Upper lobe of left lung (tissue), 6 donors: Measurements from ENCODE around the gene FOXS1. TPM values are rescaled to one million over a fixed set of nuclear protein-coding genes. Genes with fewer than 3 reads are reported as not detected.

ENCODE experiments used
- ATAC-seq, 2 donors: fragments of 200-7000 bp; cut with Tn5 transposase; one replicate each; pipeline ENCODE4 v1.9.1; 2022; ENCODE audit warnings: mild to moderate bottlenecking in 2 of 2, moderate library complexity in 2 of 2; ENCODE audit not compliant: low FRiP score in 2 of 2
- DNase-seq, 2 donors: peaks; one replicate each; pipeline ENCODE4 v3.0.0-alpha.2; 2019 to 2020
- H3K27ac ChIP-seq, 4 donors: fragments of 200-600 bp; sonication (generic); one replicate each; pipeline ENCODE4 v1.5.1; 2016 to 2019
- H3K27me3 ChIP-seq, 4 donors: fragments of 200-600 bp; sonication (generic); one replicate each; pipeline ENCODE4 v1.5.1; 2017 to 2019
- H3K36me3 ChIP-seq, 4 donors: fragments of 200-600 bp; sonication (generic); one replicate each; pipeline ENCODE4 v1.5.1; 2016 to 2019
- H3K4me1 ChIP-seq, 4 donors: fragments of 200-600 bp; sonication (generic); one replicate each; pipeline ENCODE4 v1.5.1; 2018 to 2019
- H3K4me3 ChIP-seq, 4 donors: fragments of 200-600 bp; sonication (generic); one replicate each; pipeline ENCODE4 v1.5.1; 2017 to 2019; ENCODE audit warnings: mild to moderate bottlenecking in 2 of 4, moderate library complexity in 1 of 4
- H3K9me3 ChIP-seq, 4 donors: fragments of 200-600 bp; sonication (generic); one replicate each; pipeline ENCODE4 v1.5.1; 2018 to 2019
- CTCF ChIP-seq, 6 experiments: fragments of 450-650 bp in 4 of 6; fragments of 200-600 bp in 2 of 6; sonication (generic) in 2 of 6; IDR thresholded peaks; one replicate each; pipeline ENCODE4 v1.5.1; 2016 to 2019; ENCODE audit warnings: antibody characterized with exemption in 6 of 6
- EP300 ChIP-seq, 4 donors: sonication (generic); formaldehyde crosslinking; IDR thresholded peaks; one replicate each; pipeline ENCODE4 v1.5.1; 2017; ENCODE audit warnings: antibody characterized with exemption in 4 of 4, control low read depth in 2 of 4
- POLR2A ChIP-seq, 4 donors: fragments of 450-650 bp; IDR thresholded peaks; one replicate each; pipeline ENCODE4 v1.5.1; 2016 to 2017; ENCODE audit warnings: antibody characterized with exemption in 4 of 4, mild to moderate bottlenecking in 2 of 4
- POLR2AphosphoS5 ChIP-seq, 2 donors: sonication (generic); formaldehyde crosslinking; IDR thresholded peaks; one replicate each; pipeline ENCODE4 v1.5.1; 2017; ENCODE audit warnings: antibody characterized with exemption in 2 of 2
- WGBS, 2 donors: methylation state at CpG; one replicate each; pipeline ENCODE4 v1.1.5; 2017 to 2018; 5-methylcytosine and 5-hydroxymethylcytosine counted together
- small RNA-seq, 4 donors: library from RNA; depleted of rRNA; stranded (forward); fragments of <200 nt; gene quantifications; one replicate each; pipeline ENCODE3, GENCODE V24; 2016
- total RNA-seq, 6 donors: library from RNA; depleted of rRNA in 4 of 6; stranded (reverse); fragments of >200 nt in 4 of 6; gene quantifications; one replicate each; pipeline versions ENCODE4 v1.1.0 to v1.2.1, GENCODE V29; 2016 to 2021
- donor health status: DM: no; HTN: no; CAD: no; lungs with moderate emphysema.
- donor health status: DM: no; HTN: yes; CAD: no; lungs with severe emphysema.

The FOXS1 gene
- total RNA-seq, 6 donors from 2014 or later, result 0.91 to 1.7 (median 1.3) TPM; not detected in 3

GRCh38 chr20:31801508-31801907, 43.9 kb downstream of the FOXS1 start:
- Histone ChIP-seq H3K27me3 (no peaks in the 10 kb centered on the region), H3K4me1 (no peaks in the 10 kb centered on the region), H3K9me3 (no peaks in the 10 kb centered on the region), H3K4me3 (no peak overlapping the region), H3K36me3 (no peaks in the 10 kb centered on the region), H3K27ac (no peak overlapping the region)
- TF ChIP-seq POLR2AphosphoS5 (IDR thresholded peaks at IDR 0.05) (no peak), CTCF (IDR thresholded peaks at IDR 0.05) (no peak), POLR2A (IDR thresholded peaks at IDR 0.05) (no peak)
- DNase-seq (no peak), ATAC-seq (no peak)
- 92 to 93% methylated on average over 7 of the region's 7 CpGs for WGBS, 2 donors

DNA sequence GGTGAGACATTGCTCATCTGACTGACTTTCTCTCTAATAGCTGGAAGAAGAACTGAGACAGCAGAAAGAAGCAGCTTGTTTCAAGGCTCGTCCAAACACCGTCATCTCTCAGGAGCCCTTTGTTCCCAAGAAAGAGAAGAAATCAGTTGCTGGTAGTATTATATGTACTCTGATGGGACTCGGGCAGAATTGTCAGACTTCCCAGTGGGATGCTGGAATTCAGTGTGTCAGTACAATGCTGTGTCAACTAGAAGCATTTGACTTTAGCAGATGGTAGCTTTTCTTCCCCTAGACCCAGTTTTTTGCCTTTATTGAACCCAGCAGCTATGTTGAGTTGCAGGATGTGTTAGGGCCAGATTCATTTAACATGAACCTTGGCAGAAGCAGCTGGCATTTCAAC, 48.0 kb downstream of the FOXS1 start:
- WGBS, 2 donors, result 91 to 98% methylated on average over 3 of the region's 3 CpGs
- Histone ChIP-seq H3K4me3 (no peak overlapping the region), H3K27me3 (no peaks in the 10 kb centered on the region), H3K36me3 (no peaks in the 10 kb centered on the region), H3K9me3 (no peaks in the 10 kb centered on the region), H3K27ac (no peak overlapping the region), H3K4me1 (no peaks in the 10 kb centered on the region)
- ATAC-seq, result no peak
- no peak for TF ChIP-seq POLR2A (IDR thresholded peaks at IDR 0.05)
- TF ChIP-seq POLR2AphosphoS5 (IDR thresholded peaks at IDR 0.05), result no peak
- TF ChIP-seq CTCF (IDR thresholded peaks at IDR 0.05), result no peak
- TF ChIP-seq EP300 (IDR thresholded peaks at IDR 0.05), result no peak
- DNase-seq, result no peak

Small RNA genes lying within 50 kb of the gene (small RNA-seq; reads per million reads assigned to genes)
- 0 reads per million in 4 donors for gene AL160175.1

Other genes starting within 250 kb of the FOXS1 start
- 100 to 1,000 TPM; 226 to 911 (median 570) TPM for gene ID1, start 240.3 kb downstream of the FOXS1 start, total RNA-seq
- 10 to 100 TPM in 4 of 6 donors, 1 to 10 TPM in 2; 1.9 to 24.3 (median 13.5) TPM for gene COX4I2, start 207.7 kb downstream of the FOXS1 start, total RNA-seq
- gene BCL2L1, start 122.7 kb downstream of the FOXS1 start, total RNA-seq, result 100 to 1,000 TPM; 131 to 245 (median 182) TPM
- gene TPX2, start 106.3 kb downstream of the FOXS1 start, total RNA-seq, result 1 to 10 TPM; 1.0 to 6.7 (median 3.8) TPM
- not detected for gene MYLK2, start 26.2 kb downstream of the FOXS1 start, total RNA-seq
- 1 to 10 TPM in 4 of 6 donors, under 1 TPM in 1, not detected in 1; 0.69 to 1.7 (median 1.1) TPM for gene DUSP15, start 24.9 kb upstream of the FOXS1 start, total RNA-seq
- 10 to 100 TPM in 1 of 6 donors, 1 to 10 TPM in 4, under 1 TPM in 1; 0.31 to 20.7 (median 4.4) TPM for gene TTLL9, start 25.0 kb upstream of the FOXS1 start, total RNA-seq
- 10 to 100 TPM in 2 of 6 donors, 1 to 10 TPM in 4; 3.0 to 11.8 (median 7.9) TPM for gene PDRG1, start 106.4 kb upstream of the FOXS1 start, total RNA-seq
- under 1 TPM in 3 of 6 donors, not detected in 3; under 0.01 to 0.07 (median 0.06) TPM for gene XKR7, start 122.5 kb upstream of the FOXS1 start, total RNA-seq
- 10 to 100 TPM in 2 of 6 donors, 1 to 10 TPM in 4; 4.2 to 29.2 (median 8.3) TPM for gene CCM2L, start 164.8 kb upstream of the FOXS1 start, total RNA-seq
- 10 to 100 TPM; 27.7 to 93.9 (median 69.1) TPM for gene HCK, start 206.6 kb upstream of the FOXS1 start, total RNA-seq